Measurements from ENCODE around the gene SLC47A1. TPM values are rescaled to one million over a fixed set of nuclear protein-coding genes. Genes with fewer than 3 reads are reported as not detected.
"Not testable (repeated sequence)": the region's sequence is repeated elsewhere in the genome, so short reads cannot be mapped to it uniquely, and the experiment has no call there.

Gene SLC47A1
- polyA plus RNA-seq, 1 donor (not counting 4 experiments of a cell fraction or from before 2014, with no cell fraction given): 0.07 TPM

DNA sequence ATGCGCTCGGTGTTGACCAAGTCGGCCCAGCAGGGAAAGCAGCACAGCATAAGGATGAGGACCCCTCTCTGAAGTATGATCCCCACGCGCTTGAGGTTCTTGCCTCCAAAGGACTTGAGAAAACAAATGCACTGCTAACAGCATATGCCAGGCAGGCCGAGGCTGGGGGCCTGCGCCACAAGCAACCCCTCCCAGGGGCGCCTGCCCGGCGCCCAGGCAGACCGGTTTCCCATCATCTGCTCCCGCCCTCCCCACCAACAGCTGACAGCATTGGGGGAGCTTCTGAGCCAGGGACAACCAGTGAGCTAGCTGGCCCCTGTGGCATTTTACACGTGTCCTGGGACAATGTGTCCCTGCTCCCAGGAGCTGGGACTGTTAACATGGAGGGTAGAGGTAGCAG, 48.5 kb downstream of the SLC47A1 start:
- H3K9me3 ChIP-seq (ENCODE audit: control insufficient read depth, low read depth, low read length); H3K4me1 ChIP-seq (ENCODE audit: control insufficient read depth, extremely low read depth, insufficient read depth, low read length); H3K4me2 ChIP-seq (ENCODE audit: control insufficient read depth, extremely low read depth, insufficient read depth, low read depth, low read length); H3K36me3 ChIP-seq (ENCODE audit: control insufficient read depth in 2 of 2, extremely low read depth in 1 of 2, insufficient read depth in 2 of 2, low read length in 2 of 2); H3K9me1 ChIP-seq (ENCODE audit: control insufficient read depth, extremely low read depth, insufficient read depth, low read length); H3K9ac ChIP-seq (ENCODE audit: control insufficient read depth, extremely low read depth, insufficient read depth, low read length); H4K20me1 ChIP-seq (ENCODE audit: control insufficient read depth, extremely low read depth, insufficient read depth, low read length); H3K4me3 ChIP-seq (ENCODE audit: control insufficient read depth in 2 of 3, extremely low read depth in 1 of 3, insufficient read depth in 2 of 3, low read depth in 1 of 3, low read length in 3 of 3); H3K79me2 ChIP-seq (ENCODE audit: control insufficient read depth, insufficient read depth, low read length); H3K27ac ChIP-seq (ENCODE audit: control insufficient read depth, insufficient read depth, low read length); DNase-seq (ENCODE audit: low read depth, low spot score); dilution Hi-C loops (cut with MboI; ENCODE audit: extremely low pct_ligation_motif_present, low sequenced_read_pairs); H2AFZ ChIP-seq (ENCODE audit: control insufficient read depth, low read length); FAIRE-seq: not testable (repeated sequence)
- peaks cover 39% of the 10 kb centered on the region for H3K27me3 ChIP-seq (ENCODE audit: control insufficient read depth, extremely low read depth, insufficient read depth, low read length)

- Histone ChIP-seq H3K36me3 (ENCODE audit: control insufficient read depth in 2 of 2, extremely low read depth in 1 of 2, insufficient read depth in 2 of 2, low read length in 2 of 2) (no peaks in the 10 kb centered on the region), H3K4me3 (ENCODE audit: control insufficient read depth in 2 of 3, extremely low read depth in 1 of 3, insufficient read depth in 2 of 3, low read depth in 1 of 3, low read length in 3 of 3) (no peak overlapping the region), H3K9ac (ENCODE audit: control insufficient read depth, extremely low read depth, insufficient read depth, low read length) (no peak overlapping the region), H3K9me3 (ENCODE audit: control insufficient read depth, low read depth, low read length) (no peaks in the 10 kb centered on the region), H3K4me2 (ENCODE audit: control insufficient read depth, extremely low read depth, insufficient read depth, low read depth, low read length) (no peak overlapping the region), H3K4me1 (ENCODE audit: control insufficient read depth, extremely low read depth, insufficient read depth, low read length) (no peaks in the 10 kb centered on the region), H3K9me1 (ENCODE audit: control insufficient read depth, extremely low read depth, insufficient read depth, low read length) (no peaks in the 10 kb centered on the region), H2AFZ (ENCODE audit: control insufficient read depth, low read length) (no peak overlapping the region), H3K27me3 (ENCODE audit: control insufficient read depth, extremely low read depth, insufficient read depth, low read length) (peaks cover 27% of the 10 kb centered on the region), H3K27ac (ENCODE audit: control insufficient read depth, insufficient read depth, low read length) (no peak overlapping the region), H4K20me1 (ENCODE audit: control insufficient read depth, extremely low read depth, insufficient read depth, low read length) (no peaks in the 10 kb centered on the region), H3K79me2 (ENCODE audit: control insufficient read depth, insufficient read depth, low read length) (no peaks in the 10 kb centered on the region)
- dilution Hi-C loops (cut with MboI; ENCODE audit: extremely low pct_ligation_motif_present, low sequenced_read_pairs): no loop called here
- no peak for TF ChIP-seq EZH2 (IDR thresholded peaks at IDR 0.05; ENCODE audit: low read length)
- TF ChIP-seq, protein P1, sequence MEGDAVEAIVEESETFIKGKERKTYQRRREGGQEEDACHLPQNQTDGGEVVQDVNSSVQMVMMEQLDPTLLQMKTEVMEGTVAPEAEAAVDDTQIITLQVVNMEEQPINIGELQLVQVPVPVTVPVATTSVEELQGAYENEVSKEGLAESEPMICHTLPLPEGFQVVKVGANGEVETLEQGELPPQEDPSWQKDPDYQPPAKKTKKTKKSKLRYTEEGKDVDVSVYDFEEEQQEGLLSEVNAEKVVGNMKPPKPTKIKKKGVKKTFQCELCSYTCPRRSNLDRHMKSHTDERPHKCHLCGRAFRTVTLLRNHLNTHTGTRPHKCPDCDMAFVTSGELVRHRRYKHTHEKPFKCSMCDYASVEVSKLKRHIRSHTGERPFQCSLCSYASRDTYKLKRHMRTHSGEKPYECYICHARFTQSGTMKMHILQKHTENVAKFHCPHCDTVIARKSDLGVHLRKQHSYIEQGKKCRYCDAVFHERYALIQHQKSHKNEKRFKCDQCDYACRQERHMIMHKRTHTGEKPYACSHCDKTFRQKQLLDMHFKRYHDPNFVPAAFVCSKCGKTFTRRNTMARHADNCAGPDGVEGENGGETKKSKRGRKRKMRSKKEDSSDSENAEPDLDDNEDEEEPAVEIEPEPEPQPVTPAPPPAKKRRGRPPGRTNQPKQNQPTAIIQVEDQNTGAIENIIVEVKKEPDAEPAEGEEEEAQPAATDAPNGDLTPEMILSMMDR (optimal IDR thresholded peaks at IDR 0.05 in 1 of 3, IDR thresholded peaks at IDR 0.05 in 1 of 3, conservative IDR thresholded peaks at IDR 0.05 in 1 of 3; ENCODE audit: extremely low read depth in 1 of 3, insufficient read depth in 2 of 3, low read length in 3 of 3): no peak
- FAIRE-seq (no peak), DNase-seq (ENCODE audit: low read depth, low spot score) (no peak)
These were observed 50.2 kb downstream of the SLC47A1 start for GRCh38 chr17:19583871-19584270.

DNA sequence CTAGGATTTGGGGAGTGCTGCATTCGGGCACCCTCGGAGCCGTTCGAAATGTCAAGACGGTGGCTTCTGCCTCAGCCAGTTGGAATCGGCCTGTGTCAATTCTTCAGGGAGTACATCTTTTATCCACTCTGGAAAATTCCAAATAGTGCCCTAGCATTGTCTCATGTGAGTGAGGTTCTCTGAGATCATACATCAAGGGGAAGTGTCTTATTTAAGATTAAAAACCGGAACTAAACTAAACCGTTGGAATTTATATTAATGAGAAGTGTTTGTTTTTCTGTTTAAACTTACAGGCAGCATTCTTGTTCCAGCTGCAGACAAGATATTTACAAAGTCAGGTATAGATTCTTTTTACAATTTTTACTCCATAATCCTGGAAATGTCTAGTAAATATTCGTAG, 56.8 kb downstream of the SLC47A1 start:
- Histone ChIP-seq H3K9me3 (ENCODE audit: control insufficient read depth, low read depth, low read length) (no peaks in the 10 kb centered on the region), H3K9me1 (ENCODE audit: control insufficient read depth, extremely low read depth, insufficient read depth, low read length) (no peaks in the 10 kb centered on the region), H2AFZ (ENCODE audit: control insufficient read depth, low read length) (no peak overlapping the region), H3K36me3 (ENCODE audit: control insufficient read depth in 2 of 2, extremely low read depth in 1 of 2, insufficient read depth in 2 of 2, low read length in 2 of 2) (no peaks in the 10 kb centered on the region), H3K4me1 (ENCODE audit: control insufficient read depth, extremely low read depth, insufficient read depth, low read length) (no peaks in the 10 kb centered on the region), H3K4me2 (ENCODE audit: control insufficient read depth, extremely low read depth, insufficient read depth, low read depth, low read length) (no peak overlapping the region), H3K27ac (ENCODE audit: control insufficient read depth, insufficient read depth, low read length) (no peak overlapping the region), H3K79me2 (ENCODE audit: control insufficient read depth, insufficient read depth, low read length) (no peaks in the 10 kb centered on the region), H3K27me3 (ENCODE audit: control insufficient read depth, extremely low read depth, insufficient read depth, low read length) (peaks cover 10% of the 10 kb centered on the region), H3K4me3 (ENCODE audit: control insufficient read depth in 2 of 3, extremely low read depth in 1 of 3, insufficient read depth in 2 of 3, low read depth in 1 of 3, low read length in 3 of 3) (no peak overlapping the region), H4K20me1 (ENCODE audit: control insufficient read depth, extremely low read depth, insufficient read depth, low read length) (no peaks in the 10 kb centered on the region), H3K9ac (ENCODE audit: control insufficient read depth, extremely low read depth, insufficient read depth, low read length) (no peak overlapping the region)
- no peak for FAIRE-seq
- dilution Hi-C loops (cut with MboI; ENCODE audit: extremely low pct_ligation_motif_present, low sequenced_read_pairs): no loop called here
- DNase-seq (ENCODE audit: low read depth, low spot score): no peak
- TF ChIP-seq, protein P1 (optimal IDR thresholded peaks at IDR 0.05 in 1 of 3, IDR thresholded peaks at IDR 0.05 in 1 of 3, conservative IDR thresholded peaks at IDR 0.05 in 1 of 3; ENCODE audit: extremely low read depth in 1 of 3, insufficient read depth in 2 of 3, low read length in 3 of 3): no peak
- TF ChIP-seq EZH2 (IDR thresholded peaks at IDR 0.05; ENCODE audit: low read length): no peak
